Germinal center (tissue), 1 donor: Measurements from ENCODE around the gene PDE8A.
"Not testable (repeated sequence)": the region's sequence is repeated elsewhere in the genome, so short reads cannot be mapped to it uniquely, and the experiment has no call there.

Experiments used
- DNase-seq: peaks from one replicate; pipeline ENCODE4 v3.0.0; 2012; ENCODE audit warnings: mixed read lengths, low spot score

The PDE8A gene

GRCh38 chr15:85174521-85174920 is 192.9 kb downstream of the PDE8A start:
- DNase-seq = no peak

- not testable (repeated sequence) for DNase-seq
Observed at GRCh38 chr15:85177042-85177515, 195.4 kb downstream of the PDE8A start.

GRCh38 chr15:85178308-85178707 is 196.7 kb downstream of the PDE8A start:
- no peak for DNase-seq

GRCh38 chr15:85179700-85180099 is 198.0 kb downstream of the PDE8A start:
- no peak for DNase-seq

- DNase-seq = not testable (repeated sequence)
Observed at GRCh38 chr15:85185350-85185749, 203.7 kb downstream of the PDE8A start.

GRCh38 chr15:85188171-85188577 is 206.5 kb downstream of the PDE8A start:
- not testable (repeated sequence) for DNase-seq
